Natural killer cell (primary cell): ENCODE data around the gene TPGS1. TPM values are rescaled to one million over a fixed set of nuclear protein-coding genes. Genes with fewer than 3 reads are reported as not detected.

Experiments used
- ATAC-seq, 3 donors: fragments of 150-1000 bp in 2 of 3; fragments of 200-7000 bp in 1 of 3; cut with Tn5 transposase; 1 replicate in 1 of 3; 2 replicates in 2 of 3; pipeline ENCODE4 v1.10.0; 2021; ENCODE audit warnings: mild to moderate bottlenecking in 2 of 3, moderate library complexity in 2 of 3
- DNase-seq, 2 donors: peaks; one replicate each; pipeline versions ENCODE4 v3.0.0 to v3.0.0-alpha.2; 2013 to 2021; ENCODE audit warnings: mixed read lengths in 1 of 2
- H3K27ac ChIP-seq: one replicate; pipeline ENCODE4 v1.5.1; 2013; ENCODE audit warnings: mild to moderate bottlenecking, low read length
- H3K27me3 ChIP-seq: one replicate; pipeline ENCODE4 v1.6.1; 2013; ENCODE audit warnings: low read length; ENCODE audit not compliant: control insufficient read depth, insufficient read depth
- H3K36me3 ChIP-seq: one replicate; pipeline ENCODE4 v1.6.1; 2013; ENCODE audit warnings: low read length; ENCODE audit not compliant: control insufficient read depth, insufficient read depth
- H3K4me1 ChIP-seq: one replicate; pipeline ENCODE4 v1.6.1; 2013; ENCODE audit warnings: low read length; ENCODE audit not compliant: control insufficient read depth, insufficient read depth
- H3K4me3 ChIP-seq: one replicate; pipeline ENCODE4 v1.5.1; 2013; ENCODE audit warnings: low read length
- H3K9me3 ChIP-seq: one replicate; pipeline ENCODE4 v1.6.1; 2013; ENCODE audit warnings: low read length; ENCODE audit not compliant: control insufficient read depth, insufficient read depth
- H3K27ac Mint-ChIP-seq, 2 donors: one replicate each; pipeline ENCODE4 v1.8.0; 2022; ENCODE audit warnings: mild to moderate bottlenecking in 2 of 2, mixed read lengths in 2 of 2, moderate library complexity in 1 of 2
- H3K27me3 Mint-ChIP-seq, 2 donors: one replicate each; pipeline ENCODE4 v1.8.0; 2022; ENCODE audit warnings: low read depth in 2 of 2, mixed read lengths in 2 of 2
- H3K36me3 Mint-ChIP-seq: one replicate; pipeline ENCODE4 v1.8.0; 2022; ENCODE audit warnings: mixed read lengths
- H3K4me1 Mint-ChIP-seq, 2 donors: one replicate each; pipeline ENCODE4 v1.8.0; 2022; ENCODE audit warnings: mixed read lengths in 2 of 2
- H3K4me3 Mint-ChIP-seq: one replicate; pipeline ENCODE4 v1.8.0; 2022; ENCODE audit warnings: mild to moderate bottlenecking, moderate library complexity, mixed read lengths
- H3K9me3 Mint-ChIP-seq, 2 donors: one replicate each; pipeline ENCODE4 v1.8.0; 2022; ENCODE audit warnings: mixed read lengths in 2 of 2
- CTCF ChIP-seq: fragments of 200-600 bp; IDR thresholded peaks from one replicate; pipeline ENCODE4 v1.8.0; 2022; ENCODE audit warnings: antibody characterized with exemption
- WGBS: methylation state at CpG from one replicate; pipeline ENCODE4 v1.1.7; 2013; ENCODE audit warnings: missing lambda C conversion rate; ENCODE audit not compliant: insufficient coverage; 5-methylcytosine and 5-hydroxymethylcytosine counted together
- intact Hi-C: fragments of 100-400 bp; cut with micrococcal nuclease; formaldehyde crosslinking; loops from one replicate; pipeline ENCODE4 v1.14.2; 2022
- total RNA-seq, 4 donors: library from RNA; stranded (reverse); fragments of 120-200 nt in 1 of 4; gene quantifications; one replicate each; pipeline versions ENCODE4 v1.2.3 to v1.2.4, GENCODE V29; 2013 to 2022

TPGS1 gene
- total RNA-seq, 3 donors from 2014 or later (not counting 1 experiment from before 2014, with no cell fraction given): 18.7 to 20.6 (median 18.9) TPM

- TF ChIP-seq CTCF: no peak
These were observed 26.8 kb downstream of the TPGS1 start for GRCh38 chr19:534088-534487.

GRCh38 chr19:535017-535835 is 27.9 kb downstream of the TPGS1 start:
- Histone ChIP-seq H3K4me3 (no peak overlapping the region), H3K4me1 (peaks cover 34% of the 10 kb centered on the region), H3K36me3 (peaks cover 33% of the 10 kb centered on the region), H3K27me3 (no peaks in the 10 kb centered on the region), H3K9me3 (no peaks in the 10 kb centered on the region), H3K27ac (no peak overlapping the region)
- ATAC-seq (no peak), DNase-seq (no peak)
- intact Hi-C loops: no loop called here
- TF ChIP-seq CTCF: no peak
- Mint-ChIP-seq H3K36me3 (no peaks in the 10 kb centered on the region), H3K9me3 (no peaks in the 10 kb centered on the region), H3K27me3 (no peaks in the 10 kb centered on the region), H3K4me3 (peak overlapping the region; percentile 53), H3K27ac (peak overlapping the region; percentile 46 to 80), H3K4me1 (peaks cover 12 to 27% of the 10 kb centered on the region in 2 donors)
- 72% methylated on average over 16 of the region's 16 CpGs for WGBS

More at GRCh38 chr19:534088-534487, 26.8 kb downstream of the TPGS1 start:
- intact Hi-C loops: loop anchor here (5.0 kb wide), 1 partner anchor 38 kb away; the partner anchor contains the start of gene BSG
- ATAC-seq (no peak), DNase-seq (no peak)
- H3K36me3 ChIP-seq: peaks cover 28% of the 10 kb centered on the region
- no peaks in the 10 kb centered on the region for H3K9me3 ChIP-seq
- 84% methylated on average over 14 of the region's 14 CpGs for WGBS
- Mint-ChIP-seq H3K27ac (peak overlapping the region in 1 of 2 donors; percentile 80), H3K4me1 (peaks cover 12 to 27% of the 10 kb centered on the region in 2 donors), H3K9me3 (no peaks in the 10 kb centered on the region), H3K27me3 (no peaks in the 10 kb centered on the region), H3K36me3 (no peaks in the 10 kb centered on the region), H3K4me3 (peak overlapping the region; percentile 89)
- no peak overlapping the region for H3K4me3 ChIP-seq
- no peak overlapping the region for H3K27ac ChIP-seq
- H3K4me1 ChIP-seq: peaks cover 36% of the 10 kb centered on the region
- no peaks in the 10 kb centered on the region for H3K27me3 ChIP-seq

GRCh38 chr19:536031-536880 is 29.0 kb downstream of the TPGS1 start:
- H3K27ac ChIP-seq: no peak overlapping the region
- H3K4me1 Mint-ChIP-seq: peaks cover 12 to 27% of the 10 kb centered on the region in 2 donors
- H3K9me3 ChIP-seq: no peaks in the 10 kb centered on the region
- WGBS: 95% methylated on average over 55 of the region's 55 CpGs
- no peak overlapping the region for H3K27ac Mint-ChIP-seq
- no peaks in the 10 kb centered on the region for H3K36me3 Mint-ChIP-seq
- H3K4me1 ChIP-seq: peaks cover 27% of the 10 kb centered on the region
- DNase-seq: no peak
- intact Hi-C loops: no loop called here
- H3K4me3 Mint-ChIP-seq: no peak overlapping the region
- H3K9me3 Mint-ChIP-seq: no peaks in the 10 kb centered on the region
- H3K36me3 ChIP-seq: peaks cover 34% of the 10 kb centered on the region
- H3K4me3 ChIP-seq: no peak overlapping the region
- no peaks in the 10 kb centered on the region for H3K27me3 ChIP-seq
- no peaks in the 10 kb centered on the region for H3K27me3 Mint-ChIP-seq
- ATAC-seq: no peak
- no peak for TF ChIP-seq CTCF
